Measurements from ENCODE around the gene C16orf74. TPM values are rescaled to one million over a fixed set of nuclear protein-coding genes. Genes with fewer than 3 reads are reported as not detected.

The C16orf74 gene
- total RNA-seq, 1 experiment from 2014 or later, result 3.8 TPM

GRCh38 chr16:85780281-85780680 lies 29.4 kb upstream of the C16orf74 start:
- in situ Hi-C loops (cut with HindIII; ENCODE audit: low pct_unique_long_range_greater_than_20kb, low sequenced_read_pairs), result no loop called here
- DNase-seq (ENCODE audit: low read depth, low spot score), result no peak

GRCh38 chr16:85778873-85779272 lies 28.0 kb upstream of the C16orf74 start:
- in situ Hi-C loops (cut with HindIII; ENCODE audit: low pct_unique_long_range_greater_than_20kb, low sequenced_read_pairs), result no loop called here
- DNase-seq (ENCODE audit: low read depth, low spot score), result no peak

GRCh38 chr16:85777583-85778310 lies 26.9 kb upstream of the C16orf74 start:
- in situ Hi-C loops (cut with HindIII; ENCODE audit: low pct_unique_long_range_greater_than_20kb, low sequenced_read_pairs), result no loop called here
- no peak for DNase-seq (ENCODE audit: low read depth, low spot score)

- in situ Hi-C loops (cut with HindIII; ENCODE audit: low pct_unique_long_range_greater_than_20kb, low sequenced_read_pairs), result no loop called here
These were observed 23.9 kb upstream of the C16orf74 start for GRCh38 chr16:85774811-85775210.

GRCh38 chr16:85774136-85774535 lies 23.2 kb upstream of the C16orf74 start:
- DNase-seq (ENCODE audit: low read depth, low spot score), result no peak
- in situ Hi-C loops (cut with HindIII; ENCODE audit: low pct_unique_long_range_greater_than_20kb, low sequenced_read_pairs), result no loop called here

More at GRCh38 chr16:85774811-85775210, 23.9 kb upstream of the C16orf74 start:
- no peak for DNase-seq (ENCODE audit: low read depth, low spot score)

GRCh38 chr16:85773044-85773443 lies 22.1 kb upstream of the C16orf74 start:
- DNase-seq (ENCODE audit: low read depth, low spot score), result no peak
- in situ Hi-C loops (cut with HindIII; ENCODE audit: low pct_unique_long_range_greater_than_20kb, low sequenced_read_pairs), result no loop called here

GRCh38 chr16:85770741-85771140 lies 19.8 kb upstream of the C16orf74 start:
- DNase-seq (ENCODE audit: low read depth, low spot score), result no peak
- in situ Hi-C loops (cut with HindIII; ENCODE audit: low pct_unique_long_range_greater_than_20kb, low sequenced_read_pairs), result no loop called here

GRCh38 chr16:85768199-85768598 lies 17.3 kb upstream of the C16orf74 start:
- in situ Hi-C loops (cut with HindIII; ENCODE audit: low pct_unique_long_range_greater_than_20kb, low sequenced_read_pairs), result no loop called here
- no peak for DNase-seq (ENCODE audit: low read depth, low spot score)

- in situ Hi-C loops (cut with HindIII; ENCODE audit: low pct_unique_long_range_greater_than_20kb, low sequenced_read_pairs), result no loop called here
- DNase-seq (ENCODE audit: low read depth, low spot score), result no peak
These were observed 16.6 kb upstream of the C16orf74 start for GRCh38 chr16:85767531-85767930.

GRCh38 chr16:85765767-85766166 lies 14.9 kb upstream of the C16orf74 start:
- in situ Hi-C loops (cut with HindIII; ENCODE audit: low pct_unique_long_range_greater_than_20kb, low sequenced_read_pairs), result no loop called here

GRCh38 chr16:85765211-85765610 lies 14.3 kb upstream of the C16orf74 start:
- in situ Hi-C loops (cut with HindIII; ENCODE audit: low pct_unique_long_range_greater_than_20kb, low sequenced_read_pairs), result no loop called here
- no peak for DNase-seq (ENCODE audit: low read depth, low spot score)

More at GRCh38 chr16:85765767-85766166, 14.9 kb upstream of the C16orf74 start:
- DNase-seq (ENCODE audit: low read depth, low spot score), result no peak

GRCh38 chr16:85763616-85764015 lies 12.7 kb upstream of the C16orf74 start:
- in situ Hi-C loops (cut with HindIII; ENCODE audit: low pct_unique_long_range_greater_than_20kb, low sequenced_read_pairs), result no loop called here
- DNase-seq (ENCODE audit: low read depth, low spot score), result no peak

GRCh38 chr16:85762970-85763369 lies 12.1 kb upstream of the C16orf74 start:
- in situ Hi-C loops (cut with HindIII; ENCODE audit: low pct_unique_long_range_greater_than_20kb, low sequenced_read_pairs), result no loop called here

GRCh38 chr16:85761861-85762260 lies 11.0 kb upstream of the C16orf74 start:
- in situ Hi-C loops (cut with HindIII; ENCODE audit: low pct_unique_long_range_greater_than_20kb, low sequenced_read_pairs), result no loop called here
- no peak for DNase-seq (ENCODE audit: low read depth, low spot score)

More at GRCh38 chr16:85762970-85763369, 12.1 kb upstream of the C16orf74 start:
- DNase-seq (ENCODE audit: low read depth, low spot score), result no peak

GRCh38 chr16:85759631-85760419 lies 8.9 kb upstream of the C16orf74 start:
- in situ Hi-C loops (cut with HindIII; ENCODE audit: low pct_unique_long_range_greater_than_20kb, low sequenced_read_pairs), result no loop called here
- peak; percentile 59 for DNase-seq (ENCODE audit: low read depth, low spot score)

GRCh38 chr16:85759136-85759535 lies 8.2 kb upstream of the C16orf74 start:
- in situ Hi-C loops (cut with HindIII; ENCODE audit: low pct_unique_long_range_greater_than_20kb, low sequenced_read_pairs), result no loop called here
- DNase-seq (ENCODE audit: low read depth, low spot score), result no peak

- in situ Hi-C loops (cut with HindIII; ENCODE audit: low pct_unique_long_range_greater_than_20kb, low sequenced_read_pairs), result no loop called here
- no peak for DNase-seq (ENCODE audit: low read depth, low spot score)
These were observed 6.5 kb upstream of the C16orf74 start for GRCh38 chr16:85757341-85757822.

GRCh38 chr16:85755929-85756768 lies 5.3 kb upstream of the C16orf74 start:
- in situ Hi-C loops (cut with HindIII; ENCODE audit: low pct_unique_long_range_greater_than_20kb, low sequenced_read_pairs), result no loop called here
- no peak for DNase-seq (ENCODE audit: low read depth, low spot score)
